ENCODE data around the gene CASP10. TPM values are rescaled to one million over a fixed set of nuclear protein-coding genes. Genes with fewer than 3 reads are reported as not detected.

The CASP10 gene
- total and polyA plus RNA-seq, 2 of the 8 experiments (the other 6 are each of a cell fraction or from before 2014, with no cell fraction given) = 2.3 to 4.0 TPM

GRCh38 chr2:201270293-201271001, 87.5 kb downstream of the CASP10 start:
- Histone ChIP-seq H2BK20ac (ENCODE audit: low read length) (no peak overlapping the region), H2BK120ac (replicated peaks; ENCODE audit: low read depth, low read length) (no peak overlapping the region), H4K20me1 (replicated peaks in 1 of 2; ENCODE audit: control insufficient read depth in 1 of 2, insufficient read depth in 2 of 2, low read length in 2 of 2) (no peaks in the 10 kb centered on the region), H3K14ac (ENCODE audit: insufficient read length) (no peak overlapping the region), H2BK5ac (ENCODE audit: low read depth, low read length) (no peak overlapping the region), H4K91ac (replicated peaks; ENCODE audit: insufficient read length, low read length) (no peak overlapping the region), H4K8ac (ENCODE audit: extremely low read depth, insufficient read depth, low read length) (no peak overlapping the region), H3K4ac (replicated peaks; ENCODE audit: insufficient read length, low read depth, low read length) (no peak overlapping the region), H3K56ac (replicated peaks; ENCODE audit: insufficient read length, low read depth, low read length) (no peak overlapping the region), H3K23ac (ENCODE audit: insufficient read length) (no peak overlapping the region), H2BK12ac (ENCODE audit: low read depth, low read length) (no peak overlapping the region), H3K4me2 (ENCODE audit: insufficient read depth in 1 of 2, low read depth in 2 of 2, low read length in 2 of 2) (no peak overlapping the region), H3K23me2 (ENCODE audit: low read depth, low read length) (no peaks in the 10 kb centered on the region), H3K79me2 (ENCODE audit: control insufficient read depth in 1 of 2, insufficient read depth in 2 of 2, low read length in 2 of 2) (no peaks in the 10 kb centered on the region), H3K36me3 (ENCODE audit: control insufficient read depth in 2 of 4, insufficient read depth in 4 of 4, low read length in 3 of 4) (no peaks in the 10 kb centered on the region), H3K9ac (replicated peaks in 1 of 4; ENCODE audit: extremely low read depth in 1 of 4, low read depth in 3 of 4, low read length in 3 of 4) (no peak overlapping the region), H3K27me3 (replicated peaks in 1 of 4; ENCODE audit: control insufficient read depth in 3 of 4, extremely low read depth in 1 of 4, insufficient read depth in 3 of 4, low read length in 3 of 4) (no peaks in the 10 kb centered on the region), H2AK5ac (ENCODE audit: low read depth, low read length) (no peak overlapping the region), H3K9me3 (ENCODE audit: insufficient read depth in 2 of 2, low read depth in 1 of 2, low read length in 1 of 2) (no peaks in the 10 kb centered on the region), H3K18ac (ENCODE audit: extremely low read depth, low read length) (no peak overlapping the region), H3K4me1 (replicated peaks in 1 of 4; ENCODE audit: control insufficient read depth in 3 of 4, insufficient read depth in 4 of 4, low read length in 3 of 4) (no peaks in the 10 kb centered on the region), H3K4me3 (ENCODE audit: extremely low read depth in 1 of 4, insufficient read depth in 2 of 4, low read depth in 3 of 4, low read length in 4 of 4) (no peak overlapping the region), H3K27ac (ENCODE audit: low read depth, low read length) (no peak overlapping the region), H3K79me1 (ENCODE audit: low read depth, low read length) (no peaks in the 10 kb centered on the region), H4K5ac (ENCODE audit: insufficient read length, low read depth, low read length) (no peak overlapping the region), H2BK15ac (ENCODE audit: low read length) (no peak overlapping the region), H2AFZ (ENCODE audit: low read length) (no peak overlapping the region)
- FAIRE-seq (no peak), DNase-seq (ENCODE audit: low read depth in 1 of 2, low spot score in 2 of 2) (no peak)
- WGBS, 2 experiments (ENCODE audit: extremely low coverage in 1 of 2, insufficient coverage in 1 of 2, insufficient read length in 1 of 2, insufficient replicate concordance in 2 of 2, low coverage in 1 of 2, low lambda C conversion rate in 2 of 2, missing lambda C conversion rate in 1 of 2) = 81% methylated on average over 9 of the region's 9 CpGs; no CpG with 5 or more reads in 1 of the 2 experiments
- CTCF ChIA-PET (ENCODE audit: partially characterized antibody) = interaction anchor here (0.6 to 1.5 kb wide), 6 partner anchors 15 to 169 kb away, joined by 3 to 5 read pairs (median 3); no protein-coding TSS in a partner anchor
- POLR2A ChIA-PET (ENCODE audit: partially characterized antibody) = no interaction called here
- no peak for TF ChIP-seq TAF7 (optimal IDR thresholded peaks at IDR 0.05; ENCODE audit: borderline replicate concordance, low read depth, low read length)
- TF ChIP-seq PHF8 (conservative IDR thresholded peaks at IDR 0.05; ENCODE audit: low read depth, low read length) = no peak
- TF ChIP-seq BCL11A (IDR thresholded peaks at IDR 0.05; ENCODE audit: low read depth in 2 of 2, low read length in 2 of 2) = no peak
- TF ChIP-seq CHD1 (IDR thresholded peaks at IDR 0.05; ENCODE audit: low read depth, low read length) = no peak
- TF ChIP-seq SUZ12 (IDR thresholded peaks at IDR 0.05; ENCODE audit: low read length) = no peak
- TF ChIP-seq TCF12 (IDR thresholded peaks at IDR 0.05; ENCODE audit: low read depth, low read length) = no peak
- TF ChIP-seq NRF1 (IDR thresholded peaks at IDR 0.05; ENCODE audit: low read depth, low read length) = no peak
- no peak for TF ChIP-seq SAP30 (IDR thresholded peaks at IDR 0.05; ENCODE audit: insufficient read depth, insufficient replicate concordance, low read length)
- no peak for TF ChIP-seq RXRA (IDR thresholded peaks at IDR 0.05; ENCODE audit: insufficient read depth, low read depth, low read length)

Measured in H1 (cell line).